HEK293 (cell line): Measurements from ENCODE around the gene WDPCP.

Experiments used
- CTCF ChIA-PET: fragments of 350-600 bp; formaldehyde crosslinking; extraction: SDS; loops from one replicate; lab custom pipeline; 2021; ENCODE audit warnings: antibody characterized with exemption; lab: Yijun Ruan, JAX
- POLR2A ChIA-PET: fragments of 300-600 bp; formaldehyde crosslinking; extraction: SDS; loops from one replicate; lab custom pipeline; 2020; ENCODE audit warnings: antibody characterized with exemption, inconsistent platforms; lab: Yijun Ruan, JAX
- H3K27ac ChIP-seq: fragments of 200-500 bp; sonication (Bioruptor generic); 2 replicates; pipeline ENCODE4 v1.5.1; 2014; ENCODE audit warnings: low read depth, low read length, control low read depth, inconsistent platforms; ENCODE audit errors: extremely low read depth
- H3K36me3 ChIP-seq, 2 experiments: fragments of 200-500 bp in 1 of 2; sonication (Bioruptor generic) in 1 of 2; 1 replicate in 1 of 2; 2 replicates in 1 of 2; pipeline ENCODE4 v1.5.1; 2014 to 2017; ENCODE audit warnings: inconsistent platforms in 2 of 2, low read length in 2 of 2; ENCODE audit not compliant: control insufficient read depth in 2 of 2, insufficient read depth in 1 of 2
- H3K4me1 ChIP-seq: fragments of 200-500 bp; sonication (Bioruptor generic); 2 replicates; pipeline ENCODE4 v1.5.1; 2014; ENCODE audit warnings: mild to moderate bottlenecking, low read length, inconsistent platforms; ENCODE audit not compliant: control insufficient read depth, insufficient read depth
- H3K4me3 ChIP-seq: 2 replicates; pipeline ENCODE4 v1.5.1; 2011; ENCODE audit warnings: low read depth, mild to moderate bottlenecking, control low read depth, low read length, moderate library complexity
- H3K9me3 ChIP-seq: fragments of 200-500 bp; sonication (Bioruptor generic); 2 replicates; pipeline ENCODE4 v1.5.1; 2014; ENCODE audit warnings: low read depth, low read length, inconsistent platforms; ENCODE audit not compliant: control insufficient read depth, insufficient read depth
- ZBTB8A ChIP-seq: fragments of 450-650 bp; formaldehyde crosslinking; IDR thresholded peaks from 2 replicates; pipeline ENCODE4 v1.5.1; 2016; ENCODE audit warnings: missing biosample characterization, missing genetic modification characterization
- ZNF114 ChIP-seq: fragments of 450-650 bp; formaldehyde crosslinking; IDR thresholded peaks from 2 replicates; pipeline ENCODE4 v1.5.0; 2017; ENCODE audit warnings: missing biosample characterization, missing genetic modification characterization
- ZNF133 ChIP-seq: fragments of 450-650 bp; formaldehyde crosslinking; IDR thresholded peaks from 2 replicates; pipeline ENCODE4 v1.5.1; 2016; ENCODE audit warnings: missing biosample characterization, missing genetic modification characterization
- ZNF140 ChIP-seq: fragments of 450-650 bp; formaldehyde crosslinking; IDR thresholded peaks from 2 replicates; pipeline ENCODE4 v1.5.1; 2016; ENCODE audit warnings: missing biosample characterization, missing genetic modification characterization
- ZNF335 ChIP-seq: fragments of 450-650 bp; formaldehyde crosslinking; conservative IDR thresholded peaks from 2 replicates; pipeline ENCODE4 v1.5.1; 2016; ENCODE audit warnings: missing biosample characterization, missing genetic modification characterization
- ZNF37A ChIP-seq: fragments of 450-650 bp; IDR thresholded peaks from 2 replicates; pipeline ENCODE4 v1.5.1; 2018; ENCODE audit warnings: missing biosample characterization, missing genetic modification characterization
- ZNF558 ChIP-seq: fragments of 450-650 bp; formaldehyde crosslinking; IDR thresholded peaks from 2 replicates; pipeline ENCODE4 v1.5.1; 2016; ENCODE audit warnings: missing biosample characterization, missing genetic modification characterization
- ZNF561 ChIP-seq: fragments of 450-650 bp; IDR thresholded peaks from 2 replicates; pipeline ENCODE4 v1.5.1; 2018; ENCODE audit warnings: missing biosample characterization, missing genetic modification characterization, borderline replicate concordance
- ZNF621 ChIP-seq: fragments of 450-650 bp; formaldehyde crosslinking; IDR thresholded peaks from 2 replicates; pipeline ENCODE4 v1.5.1; 2017; ENCODE audit warnings: missing biosample characterization, missing genetic modification characterization
- ZNF626 ChIP-seq: fragments of 450-650 bp; sonication (Bioruptor Pico); formaldehyde crosslinking; IDR thresholded peaks from 2 replicates; pipeline ENCODE4 v1.5.1; 2018; ENCODE audit warnings: missing biosample characterization, missing genetic modification characterization, inconsistent platforms
- ZNF76 ChIP-seq: fragments of 450-650 bp; formaldehyde crosslinking; IDR thresholded peaks from 2 replicates; pipeline ENCODE4; 2016; ENCODE audit warnings: low read depth, missing biosample characterization, missing genetic modification characterization, borderline replicate concordance
- ZSCAN23 ChIP-seq: fragments of 450-650 bp; formaldehyde crosslinking; IDR thresholded peaks from 2 replicates; pipeline ENCODE4 v1.5.1; 2016; ENCODE audit warnings: missing biosample characterization, missing genetic modification characterization
- TF ChIP-seq, protein P1 (sequence below): fragments of 450-650 bp; formaldehyde crosslinking; IDR thresholded peaks from 2 replicates; pipeline ENCODE4 v1.5.1; 2016; ENCODE audit warnings: missing biosample characterization, missing genetic modification characterization
- TF ChIP-seq, protein P2 (sequence below): fragments of 450-650 bp; formaldehyde crosslinking; IDR thresholded peaks from 2 replicates; pipeline ENCODE4 v1.5.1; 2016; ENCODE audit warnings: missing biosample characterization, missing genetic modification characterization
- TF ChIP-seq, protein P3 (sequence below): fragments of 450-650 bp; formaldehyde crosslinking; IDR thresholded peaks from 2 replicates; pipeline ENCODE4 v1.5.1; 2016; ENCODE audit warnings: missing biosample characterization, missing genetic modification characterization, low read depth

WDPCP gene

GRCh38 chr2:63345285-63345633 is 243.0 kb downstream of the WDPCP start:
- no peaks in the 10 kb centered on the region for H3K4me1 ChIP-seq
- TF ChIP-seq ZNF626 (tag by site-specific recombination) (no peak), ZNF335 (tag by site-specific recombination) (no peak), ZNF114 (tag by site-specific recombination) (no peak), ZNF558 (tag by site-specific recombination) (no peak), ZNF133 (tag by site-specific recombination) (no peak), ZBTB8A (tag by site-specific recombination) (no peak)
- ChIA-PET CTCF (interaction anchor here (0.7 kb wide), 1 partner anchor 518 kb away, joined by 3 read pairs; no protein-coding TSS in a partner anchor), POLR2A (no interaction called here)
- no peak overlapping the region for H3K4me3 ChIP-seq
- no peaks in the 10 kb centered on the region for H3K36me3 ChIP-seq
- no peak overlapping the region for H3K27ac ChIP-seq
- H3K9me3 ChIP-seq, result no peaks in the 10 kb centered on the region

- no peak overlapping the region for H3K4me3 ChIP-seq
- ChIA-PET POLR2A (no interaction called here), CTCF (interaction anchor here (0.7 kb wide), 1 partner anchor 518 kb away, joined by 3 read pairs; no protein-coding TSS in a partner anchor)
- H3K36me3 ChIP-seq, result no peaks in the 10 kb centered on the region
- no peaks in the 10 kb centered on the region for H3K9me3 ChIP-seq
- no peaks in the 10 kb centered on the region for H3K4me1 ChIP-seq
- TF ChIP-seq, protein P1, sequence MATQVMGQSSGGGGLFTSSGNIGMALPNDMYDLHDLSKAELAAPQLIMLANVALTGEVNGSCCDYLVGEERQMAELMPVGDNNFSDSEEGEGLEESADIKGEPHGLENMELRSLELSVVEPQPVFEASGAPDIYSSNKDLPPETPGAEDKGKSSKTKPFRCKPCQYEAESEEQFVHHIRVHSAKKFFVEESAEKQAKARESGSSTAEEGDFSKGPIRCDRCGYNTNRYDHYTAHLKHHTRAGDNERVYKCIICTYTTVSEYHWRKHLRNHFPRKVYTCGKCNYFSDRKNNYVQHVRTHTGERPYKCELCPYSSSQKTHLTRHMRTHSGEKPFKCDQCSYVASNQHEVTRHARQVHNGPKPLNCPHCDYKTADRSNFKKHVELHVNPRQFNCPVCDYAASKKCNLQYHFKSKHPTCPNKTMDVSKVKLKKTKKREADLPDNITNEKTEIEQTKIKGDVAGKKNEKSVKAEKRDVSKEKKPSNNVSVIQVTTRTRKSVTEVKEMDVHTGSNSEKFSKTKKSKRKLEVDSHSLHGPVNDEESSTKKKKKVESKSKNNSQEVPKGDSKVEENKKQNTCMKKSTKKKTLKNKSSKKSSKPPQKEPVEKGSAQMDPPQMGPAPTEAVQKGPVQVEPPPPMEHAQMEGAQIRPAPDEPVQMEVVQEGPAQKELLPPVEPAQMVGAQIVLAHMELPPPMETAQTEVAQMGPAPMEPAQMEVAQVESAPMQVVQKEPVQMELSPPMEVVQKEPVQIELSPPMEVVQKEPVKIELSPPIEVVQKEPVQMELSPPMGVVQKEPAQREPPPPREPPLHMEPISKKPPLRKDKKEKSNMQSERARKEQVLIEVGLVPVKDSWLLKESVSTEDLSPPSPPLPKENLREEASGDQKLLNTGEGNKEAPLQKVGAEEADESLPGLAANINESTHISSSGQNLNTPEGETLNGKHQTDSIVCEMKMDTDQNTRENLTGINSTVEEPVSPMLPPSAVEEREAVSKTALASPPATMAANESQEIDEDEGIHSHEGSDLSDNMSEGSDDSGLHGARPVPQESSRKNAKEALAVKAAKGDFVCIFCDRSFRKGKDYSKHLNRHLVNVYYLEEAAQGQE (tag by site-specific recombination), result no peak
- no peak for TF ChIP-seq ZNF621 (tag by site-specific recombination)
- no peak for TF ChIP-seq ZNF561
- TF ChIP-seq ZNF76 (tag by site-specific recombination), result no peak
- TF ChIP-seq, protein P2, sequence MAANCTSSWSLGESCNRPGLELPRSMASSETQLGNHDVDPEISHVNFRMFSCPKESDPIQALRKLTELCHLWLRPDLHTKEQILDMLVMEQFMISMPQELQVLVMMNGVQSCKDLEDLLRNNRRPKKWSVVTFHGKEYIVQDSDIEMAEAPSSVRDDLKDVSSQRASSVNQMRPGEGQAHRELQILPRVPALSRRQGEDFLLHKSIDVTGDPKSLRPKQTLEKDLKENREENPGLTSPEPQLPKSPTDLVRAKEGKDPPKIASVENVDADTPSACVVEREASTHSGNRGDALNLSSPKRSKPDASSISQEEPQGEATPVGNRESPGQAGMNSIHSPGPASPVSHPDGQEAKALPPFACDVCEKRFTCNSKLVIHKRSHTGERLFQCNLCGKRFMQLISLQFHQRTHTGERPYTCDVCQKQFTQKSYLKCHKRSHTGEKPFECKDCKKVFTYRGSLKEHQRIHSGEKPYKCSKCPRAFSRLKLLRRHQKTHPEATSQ, result no peak
- TF ChIP-seq ZSCAN23, result no peak
- TF ChIP-seq, protein P3, sequence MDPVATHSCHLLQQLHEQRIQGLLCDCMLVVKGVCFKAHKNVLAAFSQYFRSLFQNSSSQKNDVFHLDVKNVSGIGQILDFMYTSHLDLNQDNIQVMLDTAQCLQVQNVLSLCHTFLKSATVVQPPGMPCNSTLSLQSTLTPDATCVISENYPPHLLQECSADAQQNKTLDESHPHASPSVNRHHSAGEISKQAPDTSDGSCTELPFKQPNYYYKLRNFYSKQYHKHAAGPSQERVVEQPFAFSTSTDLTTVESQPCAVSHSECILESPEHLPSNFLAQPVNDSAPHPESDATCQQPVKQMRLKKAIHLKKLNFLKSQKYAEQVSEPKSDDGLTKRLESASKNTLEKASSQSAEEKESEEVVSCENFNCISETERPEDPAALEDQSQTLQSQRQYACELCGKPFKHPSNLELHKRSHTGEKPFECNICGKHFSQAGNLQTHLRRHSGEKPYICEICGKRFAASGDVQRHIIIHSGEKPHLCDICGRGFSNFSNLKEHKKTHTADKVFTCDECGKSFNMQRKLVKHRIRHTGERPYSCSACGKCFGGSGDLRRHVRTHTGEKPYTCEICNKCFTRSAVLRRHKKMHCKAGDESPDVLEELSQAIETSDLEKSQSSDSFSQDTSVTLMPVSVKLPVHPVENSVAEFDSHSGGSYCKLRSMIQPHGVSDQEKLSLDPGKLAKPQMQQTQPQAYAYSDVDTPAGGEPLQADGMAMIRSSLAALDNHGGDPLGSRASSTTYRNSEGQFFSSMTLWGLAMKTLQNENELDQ, result no peak
- no peak for TF ChIP-seq ZNF37A (tag by site-specific recombination)
- no peak for TF ChIP-seq ZNF140
- no peak overlapping the region for H3K27ac ChIP-seq
Measured at GRCh38 chr2:63344575-63345284, 243.5 kb downstream of the WDPCP start.
